GM19438 (cell line): ENCODE data around the gene PLA2G15.

Source experiments
- ATAC-seq: cut with Tn5 transposase; IDR thresholded peaks from one replicate; pipeline ENCODE4 v1.9.1; 2021; ENCODE audit warnings: low read depth; ENCODE audit not compliant: unreplicated experiment

The PLA2G15 gene

GRCh38 chr16:68244903-68245853 lies at the start of gene PLA2G15:
Gene PLA2G15, plus strand, starts transcription at chr16:68245373. Its CDS starts 54 bp downstream, at chr16:68245427.
- ATAC-seq = peak; percentile 75

GRCh38 chr16:68197250-68197649 lies 47.9 kb upstream of the PLA2G15 start:
- no peak for ATAC-seq

- ATAC-seq = no peak
Observed at GRCh38 chr16:68200088-68200783, 44.9 kb upstream of the PLA2G15 start.

- ATAC-seq = no peak
Observed at GRCh38 chr16:68202091-68202519, 43.1 kb upstream of the PLA2G15 start.

GRCh38 chr16:68206245-68206644 lies 38.9 kb upstream of the PLA2G15 start:
- no peak for ATAC-seq

GRCh38 chr16:68214726-68215125 lies 30.4 kb upstream of the PLA2G15 start:
- ATAC-seq = no peak

GRCh38 chr16:68215302-68215701 lies 29.9 kb upstream of the PLA2G15 start:
- ATAC-seq = no peak

- no peak for ATAC-seq
Observed at GRCh38 chr16:68216240-68216639, 28.9 kb upstream of the PLA2G15 start.

GRCh38 chr16:68217506-68217905 lies 27.7 kb upstream of the PLA2G15 start:
- no peak for ATAC-seq

GRCh38 chr16:68219725-68220351 lies 25.3 kb upstream of the PLA2G15 start:
- ATAC-seq = no peak

- ATAC-seq = no peak
Observed at GRCh38 chr16:68223072-68223471, 22.1 kb upstream of the PLA2G15 start.

GRCh38 chr16:68226116-68226515 lies 19.1 kb upstream of the PLA2G15 start:
- ATAC-seq = no peak

GRCh38 chr16:68227183-68227793 lies 17.9 kb upstream of the PLA2G15 start:
- no peak for ATAC-seq

GRCh38 chr16:68227850-68228553 lies 17.2 kb upstream of the PLA2G15 start:
- ATAC-seq = no peak

- ATAC-seq = no peak
Observed at GRCh38 chr16:68228652-68229051, 16.5 kb upstream of the PLA2G15 start.

- ATAC-seq = no peak
Observed at GRCh38 chr16:68229431-68230175, 15.6 kb upstream of the PLA2G15 start.

- no peak for ATAC-seq
Observed at GRCh38 chr16:68230176-68230571, 15.0 kb upstream of the PLA2G15 start.

- no peak for ATAC-seq
Observed at GRCh38 chr16:68230956-68231355, 14.2 kb upstream of the PLA2G15 start.

GRCh38 chr16:68231384-68232136 lies 13.6 kb upstream of the PLA2G15 start:
- no peak for ATAC-seq
